NCI-H128 (cell line): Measurements from ENCODE around the gene DTD2.
"Not testable (repeated sequence)": the region's sequence is repeated elsewhere in the genome, so short reads cannot be mapped to it uniquely, and the experiment has no call there.

Experiments used
- DNase-seq: peaks from one replicate; lab custom pipeline; 2025; ENCODE audit not compliant: unreplicated experiment; lab: John Stamatoyannopoulos, UW

DTD2 gene

DNA sequence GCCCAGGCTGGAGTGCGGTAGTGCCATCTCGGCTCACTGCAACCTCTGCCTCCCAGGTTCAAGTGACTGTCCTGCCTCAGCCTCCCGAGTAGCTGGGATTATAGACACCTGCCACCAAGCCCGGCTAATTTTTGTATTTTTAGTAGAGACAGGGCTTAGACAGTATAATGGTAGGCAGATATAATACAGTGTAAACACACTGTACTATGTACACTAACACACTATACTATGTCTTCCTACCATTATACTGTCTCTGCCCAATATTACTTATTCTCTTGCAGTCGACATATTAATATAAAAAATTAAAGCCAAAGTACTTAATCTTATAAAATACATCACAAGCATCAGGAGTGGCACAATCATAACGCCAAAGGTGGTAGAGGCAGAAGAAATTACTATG, 15.0 kb downstream of the DTD2 start:
- DNase-seq = no peak

DNA sequence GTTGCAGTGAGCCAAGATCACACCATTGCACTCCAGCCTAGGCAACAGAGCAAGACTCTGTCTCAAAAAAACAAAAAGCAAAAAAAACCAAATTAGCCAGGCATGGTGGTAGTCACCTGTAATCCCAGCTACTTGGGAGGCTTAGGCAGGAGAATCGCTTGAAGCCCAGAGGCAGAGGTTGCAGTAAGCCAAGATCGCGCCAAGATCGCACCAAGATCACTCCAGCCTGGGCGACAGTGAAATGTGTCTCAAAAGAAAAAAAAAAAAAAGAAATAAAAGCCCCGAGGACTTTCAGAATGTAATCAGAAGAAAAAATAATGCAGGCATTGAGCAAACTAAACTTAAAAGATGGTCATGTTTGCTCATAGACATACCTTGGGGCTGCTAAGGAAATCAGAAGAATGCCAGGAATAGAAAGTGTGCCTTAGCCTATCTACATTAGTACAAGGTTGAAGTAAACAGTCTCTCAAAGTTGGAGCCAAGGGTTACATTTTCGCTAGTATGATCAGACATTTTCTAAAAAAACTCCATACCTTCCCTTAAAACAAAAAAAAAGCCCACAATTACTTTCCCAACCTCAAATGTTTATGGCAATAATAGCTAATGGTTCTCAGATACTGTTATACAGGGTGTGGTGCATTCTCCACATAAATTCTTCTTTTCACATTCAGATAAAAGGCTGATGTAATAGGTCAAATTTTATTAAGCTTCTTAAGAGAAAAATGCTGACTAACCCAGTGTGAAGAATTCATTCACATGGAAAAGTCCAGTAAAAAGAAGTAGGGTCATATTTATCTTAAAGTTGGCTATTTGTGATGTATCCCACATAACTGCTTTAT, 15.8 kb downstream of the DTD2 start:
- no peak for DNase-seq

DNA sequence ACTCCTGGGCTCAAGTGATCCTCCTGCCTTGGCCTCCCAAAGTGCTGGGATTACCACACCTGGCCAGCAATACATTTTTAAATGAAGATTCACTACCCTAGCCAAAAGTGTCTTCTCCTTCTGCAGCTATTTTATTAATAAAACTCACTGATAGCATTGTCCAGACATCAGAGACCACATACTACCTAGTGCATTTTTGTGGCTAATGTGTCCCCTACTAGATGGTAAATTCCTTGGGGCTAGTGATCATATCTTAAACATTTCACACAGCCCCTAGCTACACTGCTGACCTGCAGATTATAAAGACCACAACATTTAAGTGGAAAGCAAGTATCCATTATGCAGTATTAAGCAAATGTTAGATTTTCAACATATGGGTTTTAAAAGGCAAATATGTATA, 17.0 kb downstream of the DTD2 start:
- DNase-seq = no peak

DNA sequence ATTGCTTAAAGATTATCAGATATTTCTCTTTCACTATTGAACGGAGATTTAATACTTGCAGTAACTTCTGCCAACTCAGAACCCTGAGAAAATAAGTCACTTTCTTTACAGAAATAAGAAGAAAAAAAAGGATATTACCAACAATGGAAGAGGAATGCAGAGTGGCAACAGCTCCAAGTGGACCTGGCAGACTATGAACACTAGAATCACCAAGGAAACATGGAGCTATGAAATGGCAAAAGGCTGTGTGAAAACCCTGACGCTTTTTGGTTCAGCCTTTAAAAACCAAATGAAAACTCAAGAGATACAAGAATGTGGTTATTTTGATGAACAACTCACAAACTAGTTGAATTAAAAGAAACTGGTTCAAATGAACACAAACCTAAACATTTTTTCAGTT, 17.7 kb downstream of the DTD2 start:
- no peak for DNase-seq

DNA sequence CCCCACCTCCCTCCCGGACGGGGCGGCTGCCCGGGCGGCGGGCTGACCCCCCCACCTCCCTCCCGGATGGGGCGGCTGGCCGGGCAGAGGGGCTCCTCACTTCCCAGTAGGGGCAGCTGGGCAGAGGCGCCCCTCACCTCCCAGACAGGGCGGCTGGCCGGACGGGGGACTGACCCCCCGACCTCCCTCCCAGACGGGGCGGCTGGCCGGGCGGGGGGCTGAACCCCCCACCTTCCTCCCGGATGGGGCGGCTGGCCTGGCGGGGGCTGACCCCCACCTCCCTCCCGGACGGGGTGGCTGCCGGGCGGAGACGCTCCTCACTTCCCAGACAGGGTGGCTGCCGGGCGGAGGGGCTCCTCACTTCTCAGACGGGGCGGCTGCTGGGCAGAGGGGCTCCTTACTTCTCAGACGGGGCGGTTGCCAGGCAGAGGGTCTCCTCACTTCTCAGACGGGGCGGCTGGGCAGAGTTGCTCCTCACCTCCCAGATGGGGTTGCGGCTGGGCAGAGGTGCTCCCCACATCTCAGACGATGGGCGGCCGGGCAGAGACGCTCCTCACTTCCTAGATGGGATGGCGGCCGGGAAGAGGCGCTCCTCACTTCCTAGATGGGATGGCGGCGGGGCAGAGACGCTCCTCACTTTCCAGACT, 20.1 kb downstream of the DTD2 start:
- DNase-seq = not testable (repeated sequence)

DNA sequence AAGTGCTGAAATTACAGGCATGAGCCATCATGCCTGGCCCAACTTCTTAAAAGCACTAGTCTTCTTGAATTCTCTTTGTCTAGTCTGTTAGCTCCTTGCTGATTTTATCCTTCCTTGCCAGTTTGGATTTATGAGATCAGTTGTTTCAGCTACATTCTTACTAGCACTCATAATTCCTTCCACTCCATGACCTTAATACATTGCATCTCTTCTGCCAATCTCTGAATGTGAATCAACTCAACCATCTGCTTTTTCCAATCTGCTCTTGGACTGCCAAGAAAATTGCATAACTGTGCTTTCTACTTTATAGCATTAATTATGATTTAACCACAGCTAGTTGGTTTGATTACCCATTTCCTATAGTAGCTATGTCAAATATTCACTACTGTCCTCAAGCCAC, 22.0 kb downstream of the DTD2 start:
- no peak for DNase-seq

DNA sequence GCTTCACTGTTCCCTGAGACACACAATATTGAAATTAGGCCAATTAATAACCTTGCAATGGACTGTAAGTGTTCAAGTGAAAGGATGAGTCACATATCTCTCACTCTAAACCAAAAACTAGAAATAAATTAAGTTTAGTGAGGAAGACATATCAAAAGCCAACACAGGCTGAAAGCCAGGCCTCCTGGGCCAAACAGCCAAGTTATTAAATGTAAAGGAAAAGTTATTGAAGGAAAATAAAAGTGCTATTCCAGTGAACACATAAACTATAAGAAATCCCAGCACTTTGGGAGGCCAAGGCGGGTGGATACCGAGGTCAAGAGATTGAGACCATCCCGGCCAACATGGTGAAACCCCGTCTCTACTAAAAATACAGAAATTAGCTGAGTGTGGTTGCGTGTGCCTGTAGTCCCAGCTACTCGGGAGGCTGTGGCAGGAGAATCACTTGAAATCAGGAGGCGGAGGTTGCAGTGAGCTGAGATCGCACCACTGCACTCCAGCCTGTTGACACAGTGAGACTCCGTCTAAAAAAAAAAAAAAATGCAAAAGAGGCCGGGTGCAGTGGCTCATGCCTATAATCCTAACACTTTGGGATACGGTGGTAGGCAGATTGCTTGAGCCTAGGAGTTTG, 26.6 kb downstream of the DTD2 start:
- no peak for DNase-seq

DNA sequence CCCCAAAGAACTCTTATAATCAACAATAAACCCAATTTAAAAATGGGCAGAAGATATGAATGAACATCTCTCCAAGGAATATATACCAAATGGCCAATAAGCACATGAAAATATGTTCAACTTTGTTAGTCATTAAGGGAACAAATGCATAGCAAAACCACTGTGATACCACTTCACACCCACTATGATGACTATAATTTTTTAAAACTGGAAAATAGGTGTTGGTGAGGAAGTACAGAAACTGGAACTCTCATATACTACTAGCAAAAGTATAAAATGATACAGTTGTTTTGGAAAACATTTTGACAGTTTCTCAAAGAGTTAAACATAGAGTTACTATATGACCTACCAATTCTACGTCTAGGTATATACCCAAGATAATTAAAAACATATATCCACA, 27.5 kb downstream of the DTD2 start:
- no peak for DNase-seq

DNA sequence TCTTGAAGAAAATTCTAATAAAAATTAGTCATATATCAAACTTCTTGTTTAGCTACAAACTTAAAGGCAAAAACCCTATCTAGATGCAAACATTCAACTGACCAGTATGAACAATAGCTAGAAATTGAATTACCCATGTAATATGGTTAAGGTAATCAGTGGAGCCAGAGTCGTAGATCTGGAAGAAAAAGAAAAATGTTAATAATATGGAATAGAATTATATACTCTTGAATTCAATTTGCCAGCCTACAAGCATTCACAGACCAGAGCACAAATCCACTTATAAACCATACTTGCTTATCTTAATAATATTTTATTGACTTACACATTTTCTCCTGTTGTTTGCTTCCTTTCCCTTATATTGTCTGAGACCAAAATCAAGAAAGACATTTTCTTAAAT, 29.3 kb downstream of the DTD2 start:
- DNase-seq = no peak

DNA sequence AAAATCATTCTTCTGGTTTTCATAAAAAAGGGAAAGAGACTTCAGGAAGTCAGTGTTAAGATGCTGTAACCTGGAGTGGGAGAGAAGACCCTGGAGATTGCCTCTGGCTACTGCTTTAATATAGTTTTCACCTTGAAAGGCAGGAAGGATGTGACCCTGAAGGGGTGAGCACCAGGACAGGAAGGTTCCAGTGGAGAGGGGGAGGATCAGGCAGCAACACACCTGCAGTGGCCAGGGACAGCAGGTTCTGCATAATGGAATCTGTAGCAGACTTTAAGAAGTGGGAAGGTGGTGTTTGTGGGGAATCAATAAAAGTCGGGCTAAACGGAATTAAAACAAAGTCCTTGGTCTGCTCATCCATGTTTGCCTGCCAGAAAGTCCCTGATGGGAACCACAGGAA, 30.6 kb downstream of the DTD2 start:
- no peak for DNase-seq

DNA sequence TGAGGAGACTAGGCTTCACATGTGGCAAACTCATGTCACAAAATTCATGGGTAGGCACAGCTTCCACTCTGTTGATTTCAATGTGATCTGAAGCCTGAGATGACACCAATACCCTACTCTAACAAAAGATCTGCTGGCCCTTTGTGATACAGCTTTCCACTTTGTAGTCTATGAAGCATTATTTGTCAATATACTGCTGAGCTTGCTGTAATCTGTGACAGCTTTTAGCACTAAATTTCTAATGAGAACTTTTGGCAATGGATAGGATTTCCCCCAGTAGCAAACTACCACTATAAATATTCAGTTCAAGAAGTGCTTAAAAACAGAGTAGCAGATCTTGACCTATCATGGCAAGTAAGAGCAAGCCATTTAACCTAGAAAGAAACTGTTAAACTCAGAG, 31.4 kb downstream of the DTD2 start:
- DNase-seq = no peak

DNA sequence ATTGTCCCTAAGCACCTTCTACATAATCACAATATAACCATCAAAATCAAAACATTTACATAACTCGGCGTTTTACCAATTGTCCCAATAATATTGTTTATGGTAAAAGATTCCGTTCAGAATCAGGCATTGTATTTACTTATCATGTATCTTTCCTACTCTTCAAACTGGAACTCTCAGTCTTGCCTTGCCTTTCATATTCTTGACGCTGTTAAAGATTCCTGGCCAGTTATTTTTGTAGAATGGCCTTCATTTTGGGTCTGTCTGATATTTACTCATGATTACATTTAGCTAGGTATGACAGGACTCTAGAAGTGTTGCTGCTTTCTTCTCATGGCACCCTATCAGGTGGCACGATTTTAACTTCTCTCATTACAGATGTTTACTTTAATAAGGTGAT, 36.1 kb downstream of the DTD2 start:
- no peak for DNase-seq

DNA sequence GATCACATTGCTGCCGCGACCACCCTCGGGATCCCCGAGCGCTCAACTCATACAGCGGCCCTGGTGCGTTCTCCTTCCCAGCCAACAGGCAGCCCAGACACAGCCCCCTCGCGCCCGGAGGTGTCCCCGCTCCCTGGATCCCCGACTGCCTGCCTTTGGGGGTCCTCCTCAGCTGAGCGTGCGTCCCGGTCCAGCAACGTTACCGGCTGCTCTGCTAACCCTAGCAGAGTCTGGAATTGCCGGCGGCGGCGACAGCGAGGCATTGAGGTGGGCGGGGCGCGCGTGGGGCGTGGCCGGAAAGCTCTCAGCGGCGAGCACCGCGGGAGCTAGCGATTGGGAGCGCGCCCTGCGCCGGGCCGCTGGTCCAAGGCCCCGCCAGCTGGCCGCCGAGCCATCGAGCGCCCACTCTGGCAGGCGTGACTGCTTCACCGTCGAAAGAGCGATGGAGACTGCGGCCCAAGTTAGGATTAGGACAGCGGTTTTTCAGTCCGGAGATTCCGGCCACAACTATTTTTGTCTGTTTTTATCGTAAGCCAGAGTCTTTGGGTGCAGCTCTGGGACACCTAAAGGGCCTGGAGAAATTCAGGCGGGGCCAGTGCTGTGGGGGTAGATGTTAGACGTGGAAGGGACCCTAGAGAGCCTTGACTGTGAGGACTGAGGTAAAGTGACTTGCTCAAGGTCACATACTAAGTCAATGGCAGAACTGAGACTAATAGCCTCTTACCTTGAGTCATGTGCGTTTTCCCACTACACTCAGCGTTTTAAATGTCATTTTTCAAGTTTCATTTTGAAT, 36.8 kb downstream of the DTD2 start, which contains the start of gene HEATR5A:
HEATR5A (minus strand) TSS at position 232 of the 793 bp plus-strand sequence. CDS start 17,575 bp downstream, outside the sequence.
- DNase-seq = peak; percentile 80

DNA sequence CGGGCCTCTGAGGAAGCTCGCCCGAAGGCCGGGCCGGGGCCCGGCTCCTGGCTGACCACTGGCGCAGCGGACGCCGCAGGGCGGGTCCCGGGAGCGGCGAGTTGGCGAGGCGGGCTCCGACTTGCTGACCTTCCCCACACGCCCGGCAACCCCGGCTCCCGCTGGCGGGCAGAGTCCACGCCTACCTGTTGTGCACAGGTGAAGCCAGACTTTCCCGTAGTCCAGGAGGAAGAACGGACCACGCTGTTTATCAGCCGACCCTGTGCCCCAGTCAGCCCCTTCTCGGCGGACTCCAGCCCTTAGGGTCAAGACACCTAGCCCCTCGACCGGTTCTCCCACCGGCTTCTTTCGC, 37.4 kb downstream of the DTD2 start:
- no peak for DNase-seq

DNA sequence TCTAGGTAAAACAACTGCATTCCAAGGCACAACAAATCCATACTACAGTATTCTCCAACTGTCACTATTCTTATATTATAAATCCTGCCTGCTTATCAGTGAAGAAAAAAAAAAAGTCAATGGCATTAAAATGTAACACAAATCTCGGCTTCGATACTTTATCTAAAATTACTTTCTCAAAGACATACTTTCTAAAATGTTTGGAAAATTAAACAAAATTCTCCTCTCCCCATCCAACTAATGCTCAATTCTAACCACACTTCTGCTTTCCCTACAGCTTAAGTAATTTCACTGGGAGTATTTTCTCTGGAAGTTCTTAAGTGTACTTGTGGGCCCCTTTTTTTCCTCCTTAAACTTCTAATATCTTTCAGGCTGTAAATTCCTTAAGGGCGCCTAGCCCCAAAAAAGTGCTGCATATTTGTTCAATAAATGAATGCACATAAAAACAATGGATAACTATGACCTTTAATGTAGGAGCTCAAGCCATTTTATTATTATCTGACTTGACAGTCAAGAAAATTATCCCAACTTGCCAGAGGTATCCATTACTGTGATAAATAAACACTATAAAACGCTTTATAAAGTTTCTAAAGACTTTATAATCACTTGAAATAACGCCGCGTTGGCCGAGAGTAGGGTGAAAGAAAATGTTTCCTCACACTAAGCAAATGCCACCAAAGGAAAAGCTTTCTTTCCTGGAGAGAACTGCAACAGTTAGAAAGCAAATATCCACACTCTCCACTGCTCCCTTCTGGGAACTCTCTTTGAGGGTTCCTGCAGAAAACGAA, 37.9 kb downstream of the DTD2 start:
- DNase-seq = no peak

DNA sequence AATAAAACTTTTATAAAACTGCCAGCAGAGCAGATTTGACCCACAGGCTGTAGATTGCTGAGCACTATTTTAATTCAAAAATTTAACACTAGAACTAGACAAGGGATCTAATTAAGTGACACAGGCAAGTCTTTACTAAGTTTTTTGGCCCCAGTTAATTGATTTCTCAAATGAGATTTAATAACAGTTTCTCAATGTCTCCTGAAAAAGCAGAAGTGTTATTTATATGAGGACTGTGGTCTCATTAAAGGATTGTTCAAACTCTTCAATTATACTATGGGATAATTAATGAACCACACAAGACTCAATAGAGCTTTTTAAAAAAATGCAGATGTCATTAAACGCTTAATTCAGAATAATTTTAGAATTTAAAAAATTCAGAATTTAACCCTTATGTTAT, 38.9 kb downstream of the DTD2 start:
- no peak for DNase-seq

DNA sequence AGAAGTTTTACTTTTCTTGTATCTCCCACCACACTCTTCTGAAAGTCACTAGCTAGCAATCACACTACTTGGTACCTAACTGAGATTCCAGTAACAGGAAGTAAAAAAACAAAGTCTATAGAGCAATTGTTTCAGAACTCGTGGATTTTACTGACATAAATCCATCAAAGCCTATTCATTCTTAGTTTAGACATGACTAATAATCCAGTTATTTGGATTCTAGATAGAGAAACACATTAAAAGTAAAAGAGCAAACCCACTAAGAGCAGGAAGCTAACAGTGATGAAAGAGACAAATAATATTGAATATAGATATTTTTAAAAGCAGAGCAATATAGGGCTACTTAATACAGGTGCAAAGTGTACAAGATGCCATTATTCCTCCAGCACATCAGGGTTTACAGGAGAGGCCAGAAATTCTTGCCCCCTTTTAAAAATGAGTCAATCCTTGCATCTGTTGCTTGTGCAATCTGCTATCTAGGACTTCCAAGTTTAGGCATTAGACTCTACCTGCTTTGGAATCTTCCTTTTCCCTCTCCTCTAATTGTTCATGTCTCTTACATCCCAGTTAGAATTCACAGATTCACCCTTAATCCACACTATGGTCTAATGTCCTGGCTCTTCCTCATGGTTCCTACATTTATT, 43.0 kb downstream of the DTD2 start:
- no peak for DNase-seq

DNA sequence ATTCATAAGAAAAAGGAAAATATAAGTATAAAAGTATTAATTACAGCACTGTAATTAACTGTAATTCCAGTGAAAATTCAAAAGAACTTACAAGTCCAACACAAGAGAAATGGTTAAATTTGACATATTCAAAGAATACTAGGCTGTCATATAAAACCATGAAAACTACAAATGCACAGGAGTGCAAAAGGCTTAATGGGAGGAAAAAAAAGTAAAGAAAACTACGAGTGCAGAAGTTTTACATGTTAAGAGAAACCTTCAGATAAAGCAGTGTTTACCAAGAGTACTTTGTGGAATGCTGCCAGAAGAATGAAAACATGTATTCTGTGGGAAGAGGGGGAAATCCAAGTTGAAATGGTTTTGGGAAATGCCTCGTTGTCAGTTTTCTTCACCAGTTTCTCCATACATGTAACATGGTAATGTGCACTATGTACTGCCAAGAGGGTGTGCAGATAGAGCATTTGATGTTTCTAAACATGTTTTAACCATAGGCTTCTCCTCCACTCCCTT, 46.0 kb downstream of the DTD2 start:
- no peak for DNase-seq

DNA sequence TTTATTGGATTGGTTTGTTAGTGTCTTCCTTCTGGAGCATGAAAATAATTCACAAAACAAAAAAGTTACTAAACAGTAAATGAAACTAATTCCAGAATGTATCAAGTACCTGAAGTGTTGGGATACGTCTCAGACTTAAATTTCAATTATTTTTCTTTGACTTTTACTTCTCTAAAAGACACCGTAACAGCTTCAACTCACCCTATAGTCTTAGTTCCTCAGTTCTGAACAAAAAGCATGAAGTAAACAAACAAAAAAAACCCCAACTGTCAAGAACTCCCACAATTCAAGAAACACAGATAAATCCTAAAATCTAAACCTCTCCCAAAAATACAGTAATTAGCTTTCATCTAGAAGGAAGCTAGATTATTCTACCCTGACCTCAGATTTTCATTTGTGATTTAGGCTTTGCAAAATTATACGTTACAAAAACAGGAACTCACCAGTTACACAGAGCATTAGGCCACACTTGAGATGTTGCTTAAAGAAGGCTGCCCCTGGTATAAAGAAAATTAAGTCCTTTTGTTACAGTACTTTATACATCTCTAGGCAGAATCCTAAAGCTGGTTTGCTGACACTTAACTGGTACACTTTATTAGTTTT, 47.2 kb downstream of the DTD2 start:
- no peak for DNase-seq

DNA sequence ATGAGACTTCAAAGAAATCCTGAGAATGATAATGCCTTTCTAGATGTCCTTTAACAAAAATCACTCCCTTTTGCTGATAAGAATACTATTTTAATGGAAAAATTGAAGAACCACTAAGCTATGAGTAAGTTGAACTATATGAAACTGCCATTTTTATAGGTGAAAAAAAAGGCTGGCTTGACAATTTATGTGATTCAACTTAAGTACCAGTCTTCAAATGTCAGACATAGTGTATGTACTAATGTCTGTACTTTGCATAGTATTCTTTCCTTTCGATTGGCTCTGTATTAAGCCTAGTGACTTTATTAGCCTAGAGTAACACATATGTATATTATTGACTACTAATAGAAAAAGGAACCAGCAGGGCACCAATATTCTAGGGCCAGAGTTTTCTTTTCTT, 48.9 kb downstream of the DTD2 start:
- DNase-seq = no peak
